Measurements from ENCODE around the gene TCEAL7. TPM values are rescaled to one million over a fixed set of nuclear protein-coding genes. Genes with fewer than 3 reads are reported as not detected.
"Not testable (repeated sequence)": the region's sequence is repeated elsewhere in the genome, so short reads cannot be mapped to it uniquely, and the experiment has no call there.

The TCEAL7 gene, protein sequence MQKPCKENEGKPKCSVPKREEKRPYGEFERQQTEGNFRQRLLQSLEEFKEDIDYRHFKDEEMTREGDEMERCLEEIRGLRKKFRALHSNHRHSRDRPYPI
- 5.5 and 10.2 TPM in 2 replicates for polyA plus RNA-seq (2011; rRNA removed)
- polyA minus RNA-seq (2011; rRNA and poly(A)+ RNA removed): 1.3 and 4.1 TPM in 2 replicates

- Histone ChIP-seq H3K27me3 (ENCODE audit: control insufficient read depth, insufficient read depth, low read length) (no peaks in the 10 kb centered on the region), H3K36me3 (ENCODE audit: control insufficient read depth, insufficient read depth, low read length) (no peaks in the 10 kb centered on the region), H3K4me3 (ENCODE audit: low read depth, low read length) (peak within 1 kb of the TSS; percentile 43)
- no peak for TF ChIP-seq CTCF (IDR thresholded peaks at IDR 0.05; ENCODE audit: insufficient read depth, low read depth, low read length)
- DNase-seq (ENCODE audit: low read depth): no peak
- CTCF ChIA-PET: no interaction called here
- POLR2A ChIA-PET: interaction anchor here (0.6 kb wide), 1 partner anchor 375 kb away, joined by 3 read pairs; no protein-coding TSS in a partner anchor
Observed at GRCh38 chrX:103329991-103330390, at the start of gene TCEAL7. TCEAL7 (plus strand) TSS chrX:103330239; CDS start chrX:103331404, 1,165 bp downstream.

- POLR2A ChIA-PET: no interaction called here
Observed at GRCh38 chrX:103293118-103293517, 36.9 kb upstream of the TCEAL7 start.

DNA sequence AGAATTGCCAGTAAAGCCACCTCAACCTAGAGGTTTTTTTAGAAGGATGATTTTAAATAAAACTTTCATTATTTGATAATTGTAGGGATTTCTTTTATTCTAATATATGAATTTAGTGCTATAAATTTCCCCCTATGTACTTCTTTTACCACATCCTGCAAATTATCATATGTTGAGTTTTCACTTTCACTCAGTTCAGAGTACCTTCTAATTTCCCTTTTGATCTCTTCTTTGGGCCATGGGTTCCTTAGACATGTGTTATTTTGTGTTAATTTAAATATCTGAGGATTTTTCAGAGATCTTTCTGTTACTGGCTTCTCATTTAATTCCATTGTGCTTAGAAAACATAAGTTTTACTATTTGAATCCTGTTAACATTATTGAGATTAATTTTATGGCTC, 25.3 kb upstream of the TCEAL7 start:
- H3K27me3 ChIP-seq (ENCODE audit: control insufficient read depth, insufficient read depth, low read length): peaks cover 2% of the 10 kb centered on the region; the same call in 1 of the 2 replicates
- ChIA-PET POLR2A (no interaction called here), CTCF (no interaction called here)
- no peak overlapping the region for H3K4me3 ChIP-seq (ENCODE audit: low read depth, low read length)
- H3K36me3 ChIP-seq (ENCODE audit: control insufficient read depth, insufficient read depth, low read length): no peaks in the 10 kb centered on the region
- TF ChIP-seq CTCF (IDR thresholded peaks at IDR 0.05; ENCODE audit: insufficient read depth, low read depth, low read length): no peak
- DNase-seq (ENCODE audit: low read depth): no peak

More at GRCh38 chrX:103293118-103293517, 36.9 kb upstream of the TCEAL7 start:
- no peaks in the 10 kb centered on the region for H3K27me3 ChIP-seq (ENCODE audit: control insufficient read depth, insufficient read depth, low read length)
- H3K36me3 ChIP-seq (ENCODE audit: control insufficient read depth, insufficient read depth, low read length): no peaks in the 10 kb centered on the region
- no peak for DNase-seq (ENCODE audit: low read depth)
- no peak for TF ChIP-seq CTCF (IDR thresholded peaks at IDR 0.05; ENCODE audit: insufficient read depth, low read depth, low read length)
- no peak overlapping the region for H3K4me3 ChIP-seq (ENCODE audit: low read depth, low read length)
- CTCF ChIA-PET: no interaction called here

- H3K36me3 ChIP-seq (ENCODE audit: control insufficient read depth, insufficient read depth, low read length); H3K27me3 ChIP-seq (ENCODE audit: control insufficient read depth, insufficient read depth, low read length); CTCF ChIA-PET; POLR2A ChIA-PET; H3K4me3 ChIP-seq (ENCODE audit: low read depth, low read length); DNase-seq (ENCODE audit: low read depth): not testable (repeated sequence)
Observed at GRCh38 chrX:103305666-103306065, 24.4 kb upstream of the TCEAL7 start.

DNA sequence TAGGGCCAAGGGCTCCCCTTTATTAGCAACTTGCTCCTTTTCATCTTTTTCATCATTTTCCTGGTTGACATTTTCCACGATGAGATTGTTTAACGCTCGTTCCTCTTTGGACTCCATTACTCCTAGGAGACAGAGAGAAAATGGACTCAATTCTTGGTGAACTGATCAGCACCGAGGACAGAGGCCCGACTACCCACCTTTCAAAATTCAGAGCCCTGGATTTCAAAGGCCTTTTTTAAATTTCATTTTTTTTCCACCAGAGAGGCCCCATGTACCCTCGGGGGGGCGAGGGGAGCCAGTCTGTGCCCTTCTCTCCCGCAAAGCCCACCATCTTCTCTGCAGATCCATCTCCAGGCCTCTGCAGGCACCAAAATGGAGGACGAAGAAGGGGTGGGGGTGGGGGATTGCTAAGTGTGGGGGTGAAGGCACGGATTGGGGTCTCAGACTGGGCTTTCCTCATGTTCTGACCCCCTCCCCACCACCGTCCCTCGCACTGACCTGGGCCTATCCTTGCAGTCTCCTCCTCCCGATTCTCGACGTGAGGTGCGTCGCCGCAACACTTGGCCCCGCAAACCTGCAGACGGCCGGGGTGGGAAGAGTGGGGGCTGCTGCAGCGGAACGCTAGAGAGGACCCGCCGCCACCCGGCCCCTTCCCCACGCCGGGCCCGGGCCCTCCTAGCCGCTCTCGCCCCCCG, 20.0 kb upstream of the TCEAL7 start:
- no peaks in the 10 kb centered on the region for H3K36me3 ChIP-seq (ENCODE audit: control insufficient read depth, insufficient read depth, low read length)
- ChIA-PET CTCF (no interaction called here), POLR2A (no interaction called here)
- no peak for TF ChIP-seq CTCF (IDR thresholded peaks at IDR 0.05; ENCODE audit: insufficient read depth, low read depth, low read length)
- peaks cover 4% of the 10 kb centered on the region; the same call in 1 of the 2 replicates for H3K27me3 ChIP-seq (ENCODE audit: control insufficient read depth, insufficient read depth, low read length)
- no peak for DNase-seq (ENCODE audit: low read depth)
- H3K4me3 ChIP-seq (ENCODE audit: low read depth, low read length): no peak overlapping the region; the same call in 1 of the 2 replicates

Data from BJ (cell line).